ENCODE measurements around the gene HMCN1. TPM values are rescaled to one million over a fixed set of nuclear protein-coding genes. Genes with fewer than 3 reads are reported as not detected.

The HMCN1 gene
- polyA plus RNA-seq, 1 of the 3 experiments (the other 2 are of a cell fraction), result 59.5 TPM

DNA sequence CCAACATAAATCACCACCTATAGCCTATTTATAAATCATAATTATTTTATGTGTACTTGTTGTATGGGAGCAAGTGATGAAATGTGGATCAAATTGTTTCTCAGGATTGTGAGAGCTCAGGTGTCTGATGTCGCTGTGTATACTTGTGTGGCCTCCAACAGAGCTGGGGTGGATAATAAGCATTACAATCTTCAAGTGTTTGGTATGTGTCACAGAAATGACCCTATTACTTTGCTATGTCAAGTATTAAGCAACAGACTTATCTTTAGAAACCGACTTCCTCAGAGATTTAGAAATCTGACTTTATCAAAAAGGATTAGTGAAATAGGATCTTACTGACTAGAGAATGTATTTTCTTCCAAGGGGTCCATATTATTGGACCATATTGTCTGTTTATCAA, 360.0 kb downstream of the HMCN1 start:
- ChIA-PET POLR2A (no interaction called here), CTCF (no interaction called here)
- Histone ChIP-seq H3K36me3 (replicated peaks in 1 of 2; ENCODE audit: control insufficient read depth in 1 of 2, insufficient read depth in 2 of 2, low read length in 1 of 2) (peaks cover 3 to 27% of the 10 kb centered on the region in 2 experiments), H3K4me3 (ENCODE audit: low read depth in 2 of 2, low read length in 1 of 2) (no peak overlapping the region), H3K9ac (no peak overlapping the region), H3K79me2 (ENCODE audit: insufficient read depth) (no peaks in the 10 kb centered on the region), H3K4me1 (ENCODE audit: control insufficient read depth in 1 of 2, insufficient read depth in 2 of 2, low read depth in 1 of 2, low read length in 1 of 2) (peaks cover 0 to 16% of the 10 kb centered on the region in 2 experiments; a peak in 2 of 4 replicates), H4K20me1 (ENCODE audit: insufficient read depth) (no peaks in the 10 kb centered on the region), H3K9me3 (no peaks in the 10 kb centered on the region), H3K9me2 (no peaks in the 10 kb centered on the region), H2AFZ (ENCODE audit: low read depth) (no peak overlapping the region), H3F3A (replicated peaks; ENCODE audit: insufficient read depth) (no peaks in the 10 kb centered on the region), H3K27ac (ENCODE audit: low read depth in 2 of 2, low read length in 1 of 2) (peak overlapping the region; percentile 22 to 31; a peak in 3 of 4 replicates), H3K27me3 (ENCODE audit: insufficient read depth) (no peaks in the 10 kb centered on the region), H3K4me2 (no peak overlapping the region)
- WGBS (ENCODE audit: low lambda C conversion rate), result 18% methylated on average over 2 of the region's 2 CpGs
- no peak for DNase-seq
- TF ChIP-seq, protein P1, sequence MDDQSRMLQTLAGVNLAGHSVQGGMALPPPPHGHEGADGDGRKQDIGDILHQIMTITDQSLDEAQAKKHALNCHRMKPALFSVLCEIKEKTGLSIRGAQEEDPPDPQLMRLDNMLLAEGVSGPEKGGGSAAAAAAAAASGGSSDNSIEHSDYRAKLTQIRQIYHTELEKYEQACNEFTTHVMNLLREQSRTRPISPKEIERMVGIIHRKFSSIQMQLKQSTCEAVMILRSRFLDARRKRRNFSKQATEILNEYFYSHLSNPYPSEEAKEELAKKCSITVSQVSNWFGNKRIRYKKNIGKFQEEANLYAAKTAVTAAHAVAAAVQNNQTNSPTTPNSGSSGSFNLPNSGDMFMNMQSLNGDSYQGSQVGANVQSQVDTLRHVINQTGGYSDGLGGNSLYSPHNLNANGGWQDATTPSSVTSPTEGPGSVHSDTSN (IDR thresholded peaks at IDR 0.05), result no peak
- TF ChIP-seq, protein P2, sequence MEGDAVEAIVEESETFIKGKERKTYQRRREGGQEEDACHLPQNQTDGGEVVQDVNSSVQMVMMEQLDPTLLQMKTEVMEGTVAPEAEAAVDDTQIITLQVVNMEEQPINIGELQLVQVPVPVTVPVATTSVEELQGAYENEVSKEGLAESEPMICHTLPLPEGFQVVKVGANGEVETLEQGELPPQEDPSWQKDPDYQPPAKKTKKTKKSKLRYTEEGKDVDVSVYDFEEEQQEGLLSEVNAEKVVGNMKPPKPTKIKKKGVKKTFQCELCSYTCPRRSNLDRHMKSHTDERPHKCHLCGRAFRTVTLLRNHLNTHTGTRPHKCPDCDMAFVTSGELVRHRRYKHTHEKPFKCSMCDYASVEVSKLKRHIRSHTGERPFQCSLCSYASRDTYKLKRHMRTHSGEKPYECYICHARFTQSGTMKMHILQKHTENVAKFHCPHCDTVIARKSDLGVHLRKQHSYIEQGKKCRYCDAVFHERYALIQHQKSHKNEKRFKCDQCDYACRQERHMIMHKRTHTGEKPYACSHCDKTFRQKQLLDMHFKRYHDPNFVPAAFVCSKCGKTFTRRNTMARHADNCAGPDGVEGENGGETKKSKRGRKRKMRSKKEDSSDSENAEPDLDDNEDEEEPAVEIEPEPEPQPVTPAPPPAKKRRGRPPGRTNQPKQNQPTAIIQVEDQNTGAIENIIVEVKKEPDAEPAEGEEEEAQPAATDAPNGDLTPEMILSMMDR (IDR thresholded peaks at IDR 0.05), result no peak
- TF ChIP-seq FOSL2 (IDR thresholded peaks at IDR 0.05; ENCODE audit: borderline replicate concordance, low read depth), result 0 out of 2 replicates have a peak, but pooled peaks have one; percentile 8
- no peak for TF ChIP-seq TEAD4 (IDR thresholded peaks at IDR 0.05; ENCODE audit: borderline replicate concordance, insufficient read depth)

DNA sequence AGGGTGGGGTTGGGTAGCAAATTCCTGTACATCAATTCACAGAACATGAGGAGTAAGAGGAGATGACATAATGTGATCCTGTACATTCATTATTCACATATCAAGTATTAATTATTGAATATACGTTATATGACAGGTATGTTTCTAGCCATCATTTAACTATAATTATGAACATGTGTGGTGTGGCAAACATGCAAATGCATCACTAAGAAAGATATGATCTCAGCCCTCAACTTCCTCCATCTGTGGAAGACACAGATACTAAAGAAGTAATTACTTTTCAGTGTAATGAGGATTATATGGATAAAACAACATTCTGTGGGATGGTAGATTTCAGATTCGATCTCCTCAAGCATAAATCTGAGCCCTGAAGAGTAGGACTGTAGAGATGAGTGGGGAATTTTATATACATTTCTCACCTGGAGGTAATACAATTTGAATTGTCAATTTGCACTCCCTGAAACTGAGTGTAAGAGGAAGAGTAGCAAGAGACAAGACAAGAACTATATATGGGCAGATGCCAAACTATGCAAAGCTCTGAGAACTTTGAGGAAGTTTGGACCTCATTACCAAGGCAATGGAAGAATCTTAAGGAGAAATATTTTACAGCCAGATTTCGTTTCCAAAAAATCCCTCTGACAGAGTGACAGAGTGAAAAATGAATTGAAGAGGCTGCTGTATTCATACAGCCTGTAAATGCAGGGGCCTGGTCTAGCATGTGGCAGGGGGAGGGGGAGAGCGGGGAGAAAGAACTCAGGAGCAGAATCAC, 365.3 kb downstream of the HMCN1 start:
- H2AFZ ChIP-seq (ENCODE audit: low read depth), result no peak overlapping the region
- peaks cover 22% of the 10 kb centered on the region for H3F3A ChIP-seq (replicated peaks; ENCODE audit: insufficient read depth)
- peaks cover 6 to 22% of the 10 kb centered on the region in 2 experiments for H3K36me3 ChIP-seq (replicated peaks in 1 of 2; ENCODE audit: control insufficient read depth in 1 of 2, insufficient read depth in 2 of 2, low read length in 1 of 2)
- CTCF ChIA-PET, result no interaction called here
- TF ChIP-seq NRF1 (IDR thresholded peaks at IDR 0.05; ENCODE audit: low read depth, low read length) (no peak), RAD21 (IDR thresholded peaks at IDR 0.05; ENCODE audit: low read length) (no peak), MEF2A (IDR thresholded peaks at IDR 0.05; ENCODE audit: borderline replicate concordance, low read depth) (no peak), GABPA (IDR thresholded peaks at IDR 0.05; ENCODE audit: low read depth) (no peak), TCF12 (IDR thresholded peaks at IDR 0.05) (no peak), FOXM1 (IDR thresholded peaks at IDR 0.05; ENCODE audit: low read depth) (no peak), JUND (IDR thresholded peaks at IDR 0.05) (no peak), RCOR1 (IDR thresholded peaks at IDR 0.05; ENCODE audit: low read length) (no peak), RFX5 (IDR thresholded peaks at IDR 0.05; ENCODE audit: low read length) (no peak)
- H3K4me3 ChIP-seq (ENCODE audit: low read depth in 2 of 2, low read length in 1 of 2), result no peak overlapping the region
- no peaks in the 10 kb centered on the region for H3K27me3 ChIP-seq (ENCODE audit: insufficient read depth)
- POLR2A ChIA-PET, result no interaction called here
- no peak overlapping the region for H3K4me2 ChIP-seq
- no peak for DNase-seq
- H3K9ac ChIP-seq, result no peak overlapping the region
- WGBS (ENCODE audit: low lambda C conversion rate), result 7% methylated on average over 4 of the region's 4 CpGs
- H3K4me1 ChIP-seq (ENCODE audit: control insufficient read depth in 1 of 2, insufficient read depth in 2 of 2, low read depth in 1 of 2, low read length in 1 of 2), result peaks cover 0 to 2% of the 10 kb centered on the region in 2 experiments; a peak in 2 of 4 replicates
- no peaks in the 10 kb centered on the region for H3K79me2 ChIP-seq (ENCODE audit: insufficient read depth)
- H4K20me1 ChIP-seq (ENCODE audit: insufficient read depth), result no peaks in the 10 kb centered on the region
- H3K27ac ChIP-seq (ENCODE audit: low read depth in 2 of 2, low read length in 1 of 2), result peak overlapping the region in 1 of 2 experiments; percentile 3; a peak in 2 of 4 replicates
- H3K9me2 ChIP-seq, result no peaks in the 10 kb centered on the region
- no peaks in the 10 kb centered on the region for H3K9me3 ChIP-seq
